Panc1 (cell line): ENCODE measurements around the gene C11orf54. TPM values are rescaled to one million over a fixed set of nuclear protein-coding genes. Genes with fewer than 3 reads are reported as not detected.

ENCODE experiments used
- ATAC-seq: fragments of 200-7000 bp; cut with Tn5 transposase; 2 replicates; pipeline ENCODE4 v1.9.1; 2020; ENCODE audit warnings: mild to moderate bottlenecking, moderate library complexity
- BruUV-seq: library from RNA; stranded (reverse); fragments of 400-500 nt; replicated peaks from 2 replicates; lab custom pipeline; 2021; lab: Mats Ljungman, UMichigan
- CTCF ChIA-PET: fragments of 300-600 bp; sonication (Branson Sonifier 250); formaldehyde crosslinking; loops from one replicate; lab custom pipeline; 2022; ENCODE audit warnings: antibody characterized with exemption; lab: Charles Lee
- POLR2A ChIA-PET: fragments of 300-600 bp; sonication (Branson Sonifier 250); formaldehyde crosslinking; loops from one replicate; lab custom pipeline; 2022; ENCODE audit warnings: antibody characterized with exemption; lab: Charles Lee
- DNase-seq: peaks from one replicate; pipeline ENCODE4 v3.0.0-alpha.2; 2010; ENCODE audit warnings: low read depth, low spot score
- H3K27ac ChIP-seq: 2 replicates; pipeline ENCODE4 v1.5.1; 2011; ENCODE audit warnings: mild to moderate bottlenecking, low read length, inconsistent platforms
- H3K27me3 ChIP-seq: fragments of 200-500 bp; sonication (Bioruptor generic); 2 replicates; pipeline ENCODE4 v1.6.0; 2014; ENCODE audit warnings: low read length, inconsistent platforms; ENCODE audit not compliant: control insufficient read depth, insufficient read depth
- H3K36me3 ChIP-seq: fragments of 200-500 bp; sonication (Bioruptor generic); 2 replicates; pipeline ENCODE4 v1.5.1; 2014; ENCODE audit warnings: inconsistent platforms, mild to moderate bottlenecking, low read length, moderate library complexity; ENCODE audit not compliant: control insufficient read depth, insufficient read depth
- H3K4me1 ChIP-seq: 2 replicates; pipeline ENCODE4 v1.5.1; 2011; ENCODE audit warnings: inconsistent platforms, mild to moderate bottlenecking, low read length, moderate library complexity; ENCODE audit not compliant: control insufficient read depth, insufficient read depth
- H3K4me3 ChIP-seq, 2 experiments: 2 replicates each; pipeline ENCODE4 v1.5.1; 2011 to 2012; ENCODE audit warnings: low read depth in 2 of 2, low read length in 2 of 2, mild to moderate bottlenecking in 2 of 2, inconsistent platforms in 1 of 2, moderate library complexity in 1 of 2
- H3K9me3 ChIP-seq: fragments of 200-500 bp; sonication (Bioruptor generic); 2 replicates; pipeline ENCODE4 v1.5.1; 2014; ENCODE audit warnings: low read depth, mild to moderate bottlenecking, inconsistent platforms, low read length, moderate library complexity; ENCODE audit not compliant: control insufficient read depth, insufficient read depth
- POLR2AphosphoS5 ChIP-seq: IDR thresholded peaks from 2 replicates; pipeline ENCODE4 v1.6.1; 2012; ENCODE audit warnings: mild to moderate bottlenecking, low read depth, low read length, moderate library complexity
- SIN3A ChIP-seq: IDR thresholded peaks from 2 replicates; pipeline ENCODE4 v1.6.1; 2012; ENCODE audit warnings: low read depth, mild to moderate bottlenecking, low read length, moderate library complexity, borderline replicate concordance; ENCODE audit not compliant: insufficient read depth
- TCF7L2 ChIP-seq: IDR thresholded peaks from 2 replicates; pipeline ENCODE4 v1.6.1; 2011; ENCODE audit warnings: mild to moderate bottlenecking, low read depth, low read length, inconsistent platforms
- in situ Hi-C: cut with HindIII; loops from 2 replicates; pipeline ENCODE4 v1.10.0; 2016; ENCODE audit warnings: low sequenced_read_pairs, low pct_unique_long_range_greater_than_20kb
- intact Hi-C: fragments of 100-400 bp; cut with micrococcal nuclease; formaldehyde crosslinking; loops from one replicate; pipeline ENCODE4 v1.10.0; 2022; ENCODE audit not compliant: unreplicated experiment
- total RNA-seq: library from RNA; stranded (reverse); gene quantifications from one replicate; pipeline ENCODE4 v1.2.1, GENCODE V29; 2021; ENCODE audit not compliant: unreplicated experiment
- TF ChIP-seq, protein P1 (sequence below): fragments of 450-650 bp; IDR thresholded peaks from 2 replicates; pipeline ENCODE4 v1.5.1; 2017; ENCODE audit warnings: mild to moderate bottlenecking
- TF ChIP-seq, protein P2 (sequence below), 2 experiments: IDR thresholded peaks; 2 replicates each; pipeline ENCODE4 v1.6.1; 2011 to 2012; ENCODE audit warnings: low read depth in 2 of 2, control low read depth in 1 of 2, low read length in 1 of 2, mild to moderate bottlenecking in 1 of 2, moderate library complexity in 1 of 2; ENCODE audit not compliant: insufficient read depth in 1 of 2

C11orf54 gene
- total RNA-seq, 1 experiment from 2014 or later = 31.0 TPM

DNA sequence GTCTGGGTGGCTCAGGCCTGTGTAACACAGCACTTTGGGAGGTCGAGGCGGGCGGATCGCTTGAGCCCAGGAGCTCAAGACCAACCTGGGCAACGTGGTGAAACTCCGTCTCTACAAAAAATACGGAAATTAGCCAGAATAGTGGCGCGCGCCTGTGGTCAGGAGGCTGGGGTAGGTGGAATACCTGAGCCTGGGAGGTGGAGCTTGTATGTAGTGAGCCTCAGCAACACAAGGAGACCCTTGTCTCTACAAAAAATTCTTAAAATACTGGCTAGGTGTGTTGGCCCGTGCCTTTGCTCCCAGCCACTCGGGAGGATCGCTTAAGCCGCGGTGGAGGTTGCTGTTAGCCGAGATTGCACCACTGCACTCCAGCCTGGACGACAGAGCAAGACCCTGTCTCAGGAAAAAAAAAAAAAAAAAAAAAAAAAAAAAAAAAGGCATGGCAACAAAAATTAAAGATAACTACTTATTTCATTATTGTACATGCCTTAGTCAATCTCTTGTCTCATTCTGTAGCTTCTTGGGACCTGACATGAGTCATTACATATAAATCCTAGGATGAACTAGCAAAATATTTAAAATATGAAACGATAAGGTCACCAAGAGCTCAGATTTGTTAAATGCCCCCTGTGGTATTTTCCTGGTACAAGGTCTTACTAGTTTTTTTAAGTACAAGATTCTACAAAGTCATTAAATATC lies 1.3 kb upstream of the C11orf54 start:
- no peak for ATAC-seq

DNA sequence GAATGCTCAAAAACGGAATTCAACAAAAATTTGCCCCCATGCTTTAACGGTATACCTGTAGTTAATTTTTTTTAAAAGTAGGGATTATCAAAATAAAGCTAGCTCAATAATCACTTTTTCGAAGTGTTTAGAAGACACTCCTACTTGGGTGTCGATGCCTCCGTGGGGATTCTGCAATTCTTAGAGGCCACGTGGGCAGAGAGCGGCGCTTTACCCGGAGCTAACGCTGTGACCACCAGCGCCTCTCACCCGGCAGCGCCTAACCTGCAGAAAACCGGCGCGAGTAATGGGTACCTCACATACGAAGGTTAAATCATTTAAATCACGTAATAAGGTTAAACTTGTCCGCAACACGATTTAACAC lies 760 bp upstream of the C11orf54 start:
- DNase-seq (no peak), ATAC-seq (peak; percentile 49)
- TSS peak; percentile 81 for BruUV-seq
- Histone ChIP-seq H3K36me3 (peaks cover 48% of the 10 kb centered on the region), H3K27me3 (no peaks in the 10 kb centered on the region), H3K4me3 (peak overlapping the region; percentile 72 to 84), H3K27ac (peak overlapping the region; percentile 97), H3K4me1 (peaks cover 47% of the 10 kb centered on the region), H3K9me3 (no peaks in the 10 kb centered on the region)
- intact Hi-C loops = no loop called here
- ChIA-PET CTCF (interaction anchor here (1.7 kb wide), 1 partner anchor 43 kb away, joined by 6 read pairs; the partner anchor contains the start of gene MED17), POLR2A (interaction anchor here (0.6 to 2.2 kb wide), 5 partner anchors 10 to 388 kb away, joined by 3 to 19 read pairs (median 3); partner anchors contain the start of genes MED17 and PANX1)
- TF ChIP-seq, protein P1, sequence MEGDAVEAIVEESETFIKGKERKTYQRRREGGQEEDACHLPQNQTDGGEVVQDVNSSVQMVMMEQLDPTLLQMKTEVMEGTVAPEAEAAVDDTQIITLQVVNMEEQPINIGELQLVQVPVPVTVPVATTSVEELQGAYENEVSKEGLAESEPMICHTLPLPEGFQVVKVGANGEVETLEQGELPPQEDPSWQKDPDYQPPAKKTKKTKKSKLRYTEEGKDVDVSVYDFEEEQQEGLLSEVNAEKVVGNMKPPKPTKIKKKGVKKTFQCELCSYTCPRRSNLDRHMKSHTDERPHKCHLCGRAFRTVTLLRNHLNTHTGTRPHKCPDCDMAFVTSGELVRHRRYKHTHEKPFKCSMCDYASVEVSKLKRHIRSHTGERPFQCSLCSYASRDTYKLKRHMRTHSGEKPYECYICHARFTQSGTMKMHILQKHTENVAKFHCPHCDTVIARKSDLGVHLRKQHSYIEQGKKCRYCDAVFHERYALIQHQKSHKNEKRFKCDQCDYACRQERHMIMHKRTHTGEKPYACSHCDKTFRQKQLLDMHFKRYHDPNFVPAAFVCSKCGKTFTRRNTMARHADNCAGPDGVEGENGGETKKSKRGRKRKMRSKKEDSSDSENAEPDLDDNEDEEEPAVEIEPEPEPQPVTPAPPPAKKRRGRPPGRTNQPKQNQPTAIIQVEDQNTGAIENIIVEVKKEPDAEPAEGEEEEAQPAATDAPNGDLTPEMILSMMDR = no peak
- TF ChIP-seq SIN3A = peak; percentile 32; the same call in 1 of the 2 replicates
- in situ Hi-C loops = no loop called here

More for the DNA sequence above, 1.3 kb upstream of the C11orf54 start:
- DNase-seq = no peak
- Histone ChIP-seq H3K9me3 (no peaks in the 10 kb centered on the region), H3K27me3 (no peaks in the 10 kb centered on the region), H3K4me1 (peaks cover 46% of the 10 kb centered on the region), H3K27ac (peak overlapping the region; percentile 97), H3K36me3 (peaks cover 51% of the 10 kb centered on the region), H3K4me3 (peak overlapping the region; percentile 72 to 84)
- in situ Hi-C loops (no loop called here), intact Hi-C loops (no loop called here)
- BruUV-seq = no TSS peak
- TF ChIP-seq, protein P1 = no peak
- TF ChIP-seq TCF7L2 = no peak
- TF ChIP-seq SIN3A = no peak
- TF ChIP-seq, protein P2, sequence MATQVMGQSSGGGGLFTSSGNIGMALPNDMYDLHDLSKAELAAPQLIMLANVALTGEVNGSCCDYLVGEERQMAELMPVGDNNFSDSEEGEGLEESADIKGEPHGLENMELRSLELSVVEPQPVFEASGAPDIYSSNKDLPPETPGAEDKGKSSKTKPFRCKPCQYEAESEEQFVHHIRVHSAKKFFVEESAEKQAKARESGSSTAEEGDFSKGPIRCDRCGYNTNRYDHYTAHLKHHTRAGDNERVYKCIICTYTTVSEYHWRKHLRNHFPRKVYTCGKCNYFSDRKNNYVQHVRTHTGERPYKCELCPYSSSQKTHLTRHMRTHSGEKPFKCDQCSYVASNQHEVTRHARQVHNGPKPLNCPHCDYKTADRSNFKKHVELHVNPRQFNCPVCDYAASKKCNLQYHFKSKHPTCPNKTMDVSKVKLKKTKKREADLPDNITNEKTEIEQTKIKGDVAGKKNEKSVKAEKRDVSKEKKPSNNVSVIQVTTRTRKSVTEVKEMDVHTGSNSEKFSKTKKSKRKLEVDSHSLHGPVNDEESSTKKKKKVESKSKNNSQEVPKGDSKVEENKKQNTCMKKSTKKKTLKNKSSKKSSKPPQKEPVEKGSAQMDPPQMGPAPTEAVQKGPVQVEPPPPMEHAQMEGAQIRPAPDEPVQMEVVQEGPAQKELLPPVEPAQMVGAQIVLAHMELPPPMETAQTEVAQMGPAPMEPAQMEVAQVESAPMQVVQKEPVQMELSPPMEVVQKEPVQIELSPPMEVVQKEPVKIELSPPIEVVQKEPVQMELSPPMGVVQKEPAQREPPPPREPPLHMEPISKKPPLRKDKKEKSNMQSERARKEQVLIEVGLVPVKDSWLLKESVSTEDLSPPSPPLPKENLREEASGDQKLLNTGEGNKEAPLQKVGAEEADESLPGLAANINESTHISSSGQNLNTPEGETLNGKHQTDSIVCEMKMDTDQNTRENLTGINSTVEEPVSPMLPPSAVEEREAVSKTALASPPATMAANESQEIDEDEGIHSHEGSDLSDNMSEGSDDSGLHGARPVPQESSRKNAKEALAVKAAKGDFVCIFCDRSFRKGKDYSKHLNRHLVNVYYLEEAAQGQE (IDR thresholded peaks at IDR 0.05; ENCODE audit: insufficient read depth in 1 of 2, low read depth in 2 of 2, low read length in 1 of 2) = no peak
- TF ChIP-seq POLR2AphosphoS5 = no peak; the same call in 1 of the 2 replicates
- ChIA-PET CTCF (no interaction called here), POLR2A (interaction anchor here (0.6 to 2.2 kb wide), 5 partner anchors 9 to 1354 kb away, joined by 3 to 19 read pairs (median 5); partner anchors contain the start of genes MED17 and PANX1)
